Natural killer cell (primary cell): Measurements from ENCODE around the gene METRN. TPM values are rescaled to one million over a fixed set of nuclear protein-coding genes. Genes with fewer than 3 reads are reported as not detected.

Source experiments
- ATAC-seq, 3 donors: fragments of 150-1000 bp in 2 of 3; fragments of 200-7000 bp in 1 of 3; cut with Tn5 transposase; 1 replicate in 1 of 3; 2 replicates in 2 of 3; pipeline ENCODE4 v1.10.0; 2021; ENCODE audit warnings: mild to moderate bottlenecking in 2 of 3, moderate library complexity in 2 of 3
- DNase-seq, 2 donors: peaks; one replicate each; pipeline versions ENCODE4 v3.0.0 to v3.0.0-alpha.2; 2013 to 2021; ENCODE audit warnings: mixed read lengths in 1 of 2
- H3K27ac ChIP-seq: one replicate; pipeline ENCODE4 v1.5.1; 2013; ENCODE audit warnings: mild to moderate bottlenecking, low read length
- H3K27me3 ChIP-seq: one replicate; pipeline ENCODE4 v1.6.1; 2013; ENCODE audit warnings: low read length; ENCODE audit not compliant: control insufficient read depth, insufficient read depth
- H3K36me3 ChIP-seq: one replicate; pipeline ENCODE4 v1.6.1; 2013; ENCODE audit warnings: low read length; ENCODE audit not compliant: control insufficient read depth, insufficient read depth
- H3K4me1 ChIP-seq: one replicate; pipeline ENCODE4 v1.6.1; 2013; ENCODE audit warnings: low read length; ENCODE audit not compliant: control insufficient read depth, insufficient read depth
- H3K4me3 ChIP-seq: one replicate; pipeline ENCODE4 v1.5.1; 2013; ENCODE audit warnings: low read length
- H3K9me3 ChIP-seq: one replicate; pipeline ENCODE4 v1.6.1; 2013; ENCODE audit warnings: low read length; ENCODE audit not compliant: control insufficient read depth, insufficient read depth
- H3K27ac Mint-ChIP-seq, 2 donors: one replicate each; pipeline ENCODE4 v1.8.0; 2022; ENCODE audit warnings: mild to moderate bottlenecking in 2 of 2, mixed read lengths in 2 of 2, moderate library complexity in 1 of 2
- H3K27me3 Mint-ChIP-seq, 2 donors: one replicate each; pipeline ENCODE4 v1.8.0; 2022; ENCODE audit warnings: low read depth in 2 of 2, mixed read lengths in 2 of 2
- H3K36me3 Mint-ChIP-seq: one replicate; pipeline ENCODE4 v1.8.0; 2022; ENCODE audit warnings: mixed read lengths
- H3K4me1 Mint-ChIP-seq, 2 donors: one replicate each; pipeline ENCODE4 v1.8.0; 2022; ENCODE audit warnings: mixed read lengths in 2 of 2
- H3K4me3 Mint-ChIP-seq: one replicate; pipeline ENCODE4 v1.8.0; 2022; ENCODE audit warnings: mild to moderate bottlenecking, moderate library complexity, mixed read lengths
- H3K9me3 Mint-ChIP-seq, 2 donors: one replicate each; pipeline ENCODE4 v1.8.0; 2022; ENCODE audit warnings: mixed read lengths in 2 of 2
- CTCF ChIP-seq: fragments of 200-600 bp; IDR thresholded peaks from one replicate; pipeline ENCODE4 v1.8.0; 2022; ENCODE audit warnings: antibody characterized with exemption
- WGBS: methylation state at CpG from one replicate; pipeline ENCODE4 v1.1.7; 2013; ENCODE audit warnings: missing lambda C conversion rate; ENCODE audit not compliant: insufficient coverage; 5-methylcytosine and 5-hydroxymethylcytosine counted together
- intact Hi-C: fragments of 100-400 bp; cut with micrococcal nuclease; formaldehyde crosslinking; loops from one replicate; pipeline ENCODE4 v1.14.2; 2022
- total RNA-seq, 4 donors: library from RNA; stranded (reverse); fragments of 120-200 nt in 1 of 4; gene quantifications; one replicate each; pipeline versions ENCODE4 v1.2.3 to v1.2.4, GENCODE V29; 2013 to 2022

The METRN gene
- total RNA-seq, 3 donors from 2014 or later (not counting 1 experiment from before 2014, with no cell fraction given) = 11.8 to 16.6 (median 14.3) TPM

- Mint-ChIP-seq H3K4me3 (no peak overlapping the region), H3K27me3 (peaks cover 0 to 4% of the 10 kb centered on the region in 2 donors), H3K9me3 (no peaks in the 10 kb centered on the region), H3K27ac (no peak overlapping the region), H3K36me3 (no peaks in the 10 kb centered on the region), H3K4me1 (peaks cover 0 to 25% of the 10 kb centered on the region in 2 donors)
- peaks cover 10% of the 10 kb centered on the region for H3K27me3 ChIP-seq
- H3K27ac ChIP-seq = no peak overlapping the region
- H3K4me3 ChIP-seq = no peak overlapping the region
- no peak for TF ChIP-seq CTCF
- peaks cover 48% of the 10 kb centered on the region for H3K4me1 ChIP-seq
- ATAC-seq (no peak), DNase-seq (no peak)
- intact Hi-C loops = loop anchor here (10.0 kb wide), 1 partner anchor 337 kb away; no protein-coding TSS in a partner anchor
- WGBS = 85% methylated on average over 32 of the region's 32 CpGs
- no peaks in the 10 kb centered on the region for H3K9me3 ChIP-seq
- no peaks in the 10 kb centered on the region for H3K36me3 ChIP-seq
Observed at GRCh38 chr16:717450-718245, 2.7 kb downstream of the METRN start.

GRCh38 chr16:718389-718788 is 3.5 kb downstream of the METRN start:
- WGBS = 93% methylated on average over 9 of the region's 9 CpGs
- Histone ChIP-seq H3K27me3 (peaks cover 10% of the 10 kb centered on the region), H3K27ac (no peak overlapping the region), H3K36me3 (no peaks in the 10 kb centered on the region), H3K4me1 (peaks cover 51% of the 10 kb centered on the region), H3K9me3 (no peaks in the 10 kb centered on the region), H3K4me3 (no peak overlapping the region)
- Mint-ChIP-seq H3K4me1 (peaks cover 0 to 28% of the 10 kb centered on the region in 2 donors), H3K4me3 (no peak overlapping the region), H3K36me3 (no peaks in the 10 kb centered on the region), H3K27ac (no peak overlapping the region), H3K27me3 (peaks cover 0 to 4% of the 10 kb centered on the region in 2 donors), H3K9me3 (no peaks in the 10 kb centered on the region)
- intact Hi-C loops = loop anchor here (10.0 kb wide), 1 partner anchor 336 kb away; no protein-coding TSS in a partner anchor
- ATAC-seq (no peak), DNase-seq (no peak)
- TF ChIP-seq CTCF = no peak

- Histone ChIP-seq H3K27ac (no peak overlapping the region), H3K4me1 (peaks cover 51% of the 10 kb centered on the region), H3K4me3 (no peak overlapping the region), H3K27me3 (peaks cover 10% of the 10 kb centered on the region), H3K9me3 (no peaks in the 10 kb centered on the region), H3K36me3 (no peaks in the 10 kb centered on the region)
- WGBS = 85% methylated on average over 5 of the region's 6 CpGs
- DNase-seq = no peak
- peaks cover 0 to 4% of the 10 kb centered on the region in 2 donors for H3K27me3 Mint-ChIP-seq
- peaks cover 0 to 28% of the 10 kb centered on the region in 2 donors for H3K4me1 Mint-ChIP-seq
- TF ChIP-seq CTCF = no peak
- peak overlapping the region; percentile 59 for H3K4me3 Mint-ChIP-seq
- H3K27ac Mint-ChIP-seq = peak overlapping the region in 1 of 2 donors; percentile 80
- H3K36me3 Mint-ChIP-seq = no peaks in the 10 kb centered on the region
- no peak for ATAC-seq
- intact Hi-C loops = loop anchor here (10.0 kb wide), 1 partner anchor 336 kb away; no protein-coding TSS in a partner anchor
- H3K9me3 Mint-ChIP-seq = no peaks in the 10 kb centered on the region
Observed at GRCh38 chr16:718922-719321, 4.0 kb downstream of the METRN start.
